ENCODE measurements around the gene EPC1. TPM values are rescaled to one million over a fixed set of nuclear protein-coding genes. Genes with fewer than 3 reads are reported as not detected.
A peak's percentile ranks its signal among the peaks of the same experiment; 100 is the strongest.

The EPC1 gene
- total RNA-seq, 2 donors from 2014 or later, result 31.9 to 39.2 TPM

DNA sequence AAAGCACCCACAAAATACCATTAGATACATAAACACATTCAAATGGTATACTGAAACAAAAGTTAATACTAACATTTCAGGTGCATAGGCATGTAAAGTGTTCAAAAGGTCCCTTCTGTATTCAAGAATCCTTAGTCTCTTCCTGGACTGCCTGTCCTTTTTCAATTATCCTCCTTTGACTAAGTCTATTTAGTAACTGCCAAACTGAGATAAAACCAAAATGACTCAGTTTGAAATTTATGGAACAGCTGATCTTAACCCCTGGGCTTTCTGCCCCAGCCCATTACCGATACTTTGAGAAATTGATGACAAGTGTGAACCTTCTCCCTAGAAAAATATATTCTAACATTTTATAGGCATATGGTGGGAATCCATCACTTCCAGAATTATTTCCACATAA lies 5.4 kb downstream of the EPC1 start:
- DNase-seq (no peak), ATAC-seq (no peak)
- no peaks in the 10 kb centered on the region for H3K9me3 ChIP-seq
- no peak overlapping the region for H3K27ac ChIP-seq
- H3K4me1 ChIP-seq, result peaks cover 79% of the 10 kb centered on the region
- H3K27me3 ChIP-seq, result no peaks in the 10 kb centered on the region
- 78 to 92% methylated on average over 1 of the region's 1 CpG for WGBS, 2 donors
- intact Hi-C loops (cut with DNase I), result no loop called here
- H3K36me3 ChIP-seq (replicated peaks in 1 of 2; ENCODE audit: insufficient read depth in 1 of 2, low read depth in 2 of 2), result no peaks in the 10 kb centered on the region
- H3K4me3 ChIP-seq, result no peak overlapping the region
- no peak for TF ChIP-seq POLR2A (IDR thresholded peaks at IDR 0.05)
- TF ChIP-seq, protein P1, sequence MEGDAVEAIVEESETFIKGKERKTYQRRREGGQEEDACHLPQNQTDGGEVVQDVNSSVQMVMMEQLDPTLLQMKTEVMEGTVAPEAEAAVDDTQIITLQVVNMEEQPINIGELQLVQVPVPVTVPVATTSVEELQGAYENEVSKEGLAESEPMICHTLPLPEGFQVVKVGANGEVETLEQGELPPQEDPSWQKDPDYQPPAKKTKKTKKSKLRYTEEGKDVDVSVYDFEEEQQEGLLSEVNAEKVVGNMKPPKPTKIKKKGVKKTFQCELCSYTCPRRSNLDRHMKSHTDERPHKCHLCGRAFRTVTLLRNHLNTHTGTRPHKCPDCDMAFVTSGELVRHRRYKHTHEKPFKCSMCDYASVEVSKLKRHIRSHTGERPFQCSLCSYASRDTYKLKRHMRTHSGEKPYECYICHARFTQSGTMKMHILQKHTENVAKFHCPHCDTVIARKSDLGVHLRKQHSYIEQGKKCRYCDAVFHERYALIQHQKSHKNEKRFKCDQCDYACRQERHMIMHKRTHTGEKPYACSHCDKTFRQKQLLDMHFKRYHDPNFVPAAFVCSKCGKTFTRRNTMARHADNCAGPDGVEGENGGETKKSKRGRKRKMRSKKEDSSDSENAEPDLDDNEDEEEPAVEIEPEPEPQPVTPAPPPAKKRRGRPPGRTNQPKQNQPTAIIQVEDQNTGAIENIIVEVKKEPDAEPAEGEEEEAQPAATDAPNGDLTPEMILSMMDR (IDR thresholded peaks at IDR 0.05), result no peak

DNA sequence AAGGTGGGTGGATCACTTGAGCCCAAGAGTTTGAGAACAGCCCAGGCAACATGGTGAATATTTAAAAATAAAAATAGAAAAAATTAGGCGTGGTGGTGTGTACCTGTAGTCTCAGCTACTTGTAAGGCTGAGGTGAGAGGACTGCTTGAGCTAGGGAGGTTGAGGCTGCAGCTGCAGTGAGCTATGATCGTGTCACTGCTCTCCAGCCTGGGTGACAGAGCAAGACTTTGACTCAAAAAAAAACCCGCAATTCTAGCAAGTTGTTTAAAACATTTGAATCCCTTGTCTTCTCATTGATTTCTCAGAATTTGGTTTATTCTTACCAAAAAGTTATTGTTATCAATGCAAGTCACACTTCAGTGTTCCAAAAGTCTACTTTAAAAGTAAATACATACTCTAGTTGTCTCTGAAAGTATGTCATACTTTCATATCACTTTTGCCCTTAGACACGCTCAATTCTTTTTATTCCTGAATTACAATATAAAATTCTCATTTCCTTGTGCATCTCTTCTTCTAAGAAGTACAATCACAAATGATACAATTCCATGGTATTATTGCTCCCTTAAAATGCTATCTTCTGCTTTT lies 6.3 kb downstream of the EPC1 start:
- TF ChIP-seq, protein P1 (IDR thresholded peaks at IDR 0.05), result no peak
- TF ChIP-seq POLR2A (IDR thresholded peaks at IDR 0.05), result no peak
- intact Hi-C loops (cut with DNase I), result no loop called here
- Histone ChIP-seq H3K9me3 (no peaks in the 10 kb centered on the region), H3K36me3 (replicated peaks in 1 of 2; ENCODE audit: insufficient read depth in 1 of 2, low read depth in 2 of 2) (no peaks in the 10 kb centered on the region), H3K4me1 (peaks cover 87% of the 10 kb centered on the region), H3K27me3 (no peaks in the 10 kb centered on the region), H3K4me3 (no peak overlapping the region), H3K27ac (no peak overlapping the region)
- ATAC-seq, result no peak
- 35 to 43% methylated on average over 4 of the region's 4 CpGs for WGBS, 2 donors
- no peak for DNase-seq

DNA sequence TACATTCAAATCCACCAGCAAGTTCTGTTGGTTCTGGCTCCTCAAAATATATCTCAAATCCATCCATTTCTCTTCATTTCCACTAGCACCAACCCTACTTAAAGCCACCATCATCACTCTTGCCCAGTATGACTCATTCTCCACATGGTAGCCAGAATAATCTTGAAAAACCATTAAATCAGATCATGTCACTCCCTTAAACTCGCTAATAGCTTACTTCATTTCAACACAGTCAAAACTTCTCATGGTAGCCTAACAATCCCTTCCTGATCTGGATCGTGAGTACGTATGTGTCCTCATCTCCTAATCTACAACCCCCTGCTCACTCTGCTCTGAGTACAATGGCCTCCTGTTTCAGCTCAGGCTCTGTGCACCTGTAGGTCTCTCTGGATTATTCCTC lies 8.7 kb downstream of the EPC1 start:
- Histone ChIP-seq H3K27ac (no peak overlapping the region), H3K9me3 (no peaks in the 10 kb centered on the region), H3K27me3 (no peaks in the 10 kb centered on the region), H3K4me3 (no peak overlapping the region), H3K4me1 (peaks cover 91% of the 10 kb centered on the region), H3K36me3 (replicated peaks in 1 of 2; ENCODE audit: insufficient read depth in 1 of 2, low read depth in 2 of 2) (no peaks in the 10 kb centered on the region)
- DNase-seq (no peak), ATAC-seq (no peak)
- intact Hi-C loops (cut with DNase I), result no loop called here
- TF ChIP-seq POLR2A (IDR thresholded peaks at IDR 0.05), result no peak
- TF ChIP-seq, protein P1 (IDR thresholded peaks at IDR 0.05), result no peak
- WGBS, 2 donors, result 84 to 93% methylated on average over 3 of the region's 3 CpGs

DNA sequence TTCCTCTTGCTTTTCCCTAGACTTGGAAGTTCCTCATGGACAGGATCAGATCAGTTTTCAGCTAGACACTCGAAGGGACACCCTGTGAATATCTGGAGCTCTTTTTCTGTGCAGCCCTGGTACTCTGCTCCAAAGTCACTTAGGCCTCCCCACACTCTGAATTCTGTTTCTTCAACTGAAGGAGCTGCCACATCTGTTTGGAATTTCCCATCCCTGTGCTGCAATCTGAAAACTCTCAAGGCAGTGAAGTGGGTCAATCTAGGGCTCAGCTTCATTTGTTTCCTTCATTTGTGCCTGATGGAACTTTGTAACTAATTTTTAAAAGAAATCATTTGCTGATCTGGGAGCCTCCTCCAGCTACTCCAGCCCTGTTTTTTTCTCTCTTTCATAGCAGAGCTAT lies 9.6 kb downstream of the EPC1 start:
- no peaks in the 10 kb centered on the region for H3K9me3 ChIP-seq
- no peaks in the 10 kb centered on the region for H3K36me3 ChIP-seq (replicated peaks in 1 of 2; ENCODE audit: insufficient read depth in 1 of 2, low read depth in 2 of 2)
- ATAC-seq, result no peak
- H3K27ac ChIP-seq, result no peak overlapping the region
- no peak for DNase-seq
- intact Hi-C loops (cut with DNase I), result no loop called here
- TF ChIP-seq, protein P1 (IDR thresholded peaks at IDR 0.05), result no peak
- no peak for TF ChIP-seq POLR2A (IDR thresholded peaks at IDR 0.05)
- H3K4me1 ChIP-seq, result peaks cover 94% of the 10 kb centered on the region
- H3K4me3 ChIP-seq, result no peak overlapping the region
- 75 to 76% methylated on average over 1 of the region's 1 CpG for WGBS, 2 donors
- no peaks in the 10 kb centered on the region for H3K27me3 ChIP-seq

DNA sequence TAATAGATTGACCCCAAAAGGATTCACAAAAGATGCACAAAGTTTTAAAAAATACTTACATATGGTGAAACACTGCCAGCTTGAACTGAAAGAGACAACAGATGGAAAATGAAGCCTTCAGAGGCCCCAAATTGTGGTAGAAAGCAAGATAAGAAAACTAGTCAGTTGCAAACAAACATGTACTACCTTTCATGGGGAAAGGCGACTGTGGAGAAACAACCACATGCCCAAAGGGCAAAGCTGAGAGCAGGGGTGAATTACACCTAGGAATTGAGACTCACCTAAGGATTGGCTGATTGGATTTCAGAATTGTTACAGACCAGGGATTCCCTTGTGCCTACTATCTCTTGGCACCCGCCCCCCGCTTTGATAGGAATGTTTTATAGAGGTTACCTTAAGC lies 13.1 kb downstream of the EPC1 start:
- DNase-seq, result no peak
- H3K27me3 ChIP-seq, result no peaks in the 10 kb centered on the region
- H3K36me3 ChIP-seq (replicated peaks in 1 of 2; ENCODE audit: insufficient read depth in 1 of 2, low read depth in 2 of 2), result no peaks in the 10 kb centered on the region
- no peaks in the 10 kb centered on the region for H3K9me3 ChIP-seq
- WGBS, 2 donors, result 67 to 69% methylated on average over 3 of the region's 3 CpGs
- intact Hi-C loops (cut with DNase I), result no loop called here
- H3K4me1 ChIP-seq, result peaks cover 92% of the 10 kb centered on the region
- H3K27ac ChIP-seq, result peak overlapping the region in 1 of 4 donors; percentile 33
- ATAC-seq, result no peak
- TF ChIP-seq POLR2A (IDR thresholded peaks at IDR 0.05), result no peak
- TF ChIP-seq, protein P1 (IDR thresholded peaks at IDR 0.05), result no peak
- no peak overlapping the region for H3K4me3 ChIP-seq

All from body of pancreas (tissue), 4 donors.